AG08396 (cell line): ENCODE data around the gene EPB41L2.

Experiments used
- DNase-seq: peaks from one replicate; pipeline ENCODE4 v3.0.0; 2012; ENCODE audit warnings: low spot score, mixed read lengths

EPB41L2 gene

GRCh38 chr6:130975325-130975724 lies 87.7 kb downstream of the EPB41L2 start:
- peak; percentile 7 for DNase-seq

- DNase-seq, result no peak
These were observed 89.3 kb downstream of the EPB41L2 start for GRCh38 chr6:130973521-130974277.

GRCh38 chr6:130971504-130971903 lies 91.5 kb downstream of the EPB41L2 start:
- no peak for DNase-seq

GRCh38 chr6:130970839-130971410 lies 92.1 kb downstream of the EPB41L2 start:
- DNase-seq, result no peak

- peak; percentile 48 for DNase-seq
These were observed 93.1 kb downstream of the EPB41L2 start for GRCh38 chr6:130969791-130970491.

GRCh38 chr6:130969166-130969565 lies 93.9 kb downstream of the EPB41L2 start:
- no peak for DNase-seq

GRCh38 chr6:130968476-130968875 lies 94.6 kb downstream of the EPB41L2 start:
- DNase-seq, result no peak

- DNase-seq, result no peak
These were observed 95.3 kb downstream of the EPB41L2 start for GRCh38 chr6:130967502-130968445.

- no peak for DNase-seq
These were observed 96.6 kb downstream of the EPB41L2 start for GRCh38 chr6:130966344-130966980.

GRCh38 chr6:130965656-130966055 lies 97.4 kb downstream of the EPB41L2 start:
- DNase-seq, result peak; percentile 42

- DNase-seq, result no peak
These were observed 98.0 kb downstream of the EPB41L2 start for GRCh38 chr6:130964808-130965604.

- no peak for DNase-seq
These were observed 98.8 kb downstream of the EPB41L2 start for GRCh38 chr6:130964289-130964688.

- DNase-seq, result no peak
These were observed 100.1 kb downstream of the EPB41L2 start for GRCh38 chr6:130962966-130963365.

GRCh38 chr6:130961148-130961547 lies 101.9 kb downstream of the EPB41L2 start:
- no peak for DNase-seq

- no peak for DNase-seq
These were observed 103.1 kb downstream of the EPB41L2 start for GRCh38 chr6:130959951-130960350.

GRCh38 chr6:130958468-130958867 lies 104.6 kb downstream of the EPB41L2 start:
- no peak for DNase-seq

- no peak for DNase-seq
These were observed 107.3 kb downstream of the EPB41L2 start for GRCh38 chr6:130955755-130956154.

GRCh38 chr6:130949553-130949952 lies 113.5 kb downstream of the EPB41L2 start:
- DNase-seq, result no peak

- DNase-seq, result no peak
These were observed 115.6 kb downstream of the EPB41L2 start for GRCh38 chr6:130947464-130947863.

- DNase-seq, result no peak
These were observed 117.0 kb downstream of the EPB41L2 start for GRCh38 chr6:130946076-130946475.
